NT2/D1 (cell line): ENCODE data around the gene KRTAP8-1.

ENCODE experiments used
- DNase-seq: peaks from one replicate; pipeline ENCODE4 v3.0.0-alpha.2; 2011; ENCODE audit warnings: low read depth, low spot score
- H3K27me3 ChIP-seq: 2 replicates; pipeline ENCODE4 v1.6.0; 2011; ENCODE audit warnings: mild to moderate bottlenecking; ENCODE audit not compliant: insufficient read length, insufficient read depth
- H3K36me3 ChIP-seq: 2 replicates; pipeline ENCODE4 v1.6.1; 2011; ENCODE audit warnings: mild to moderate bottlenecking, low read length, mixed read lengths; ENCODE audit not compliant: insufficient read depth, insufficient read length
- H3K4me1 ChIP-seq: 2 replicates; pipeline ENCODE4 v1.5.1; 2011; ENCODE audit not compliant: insufficient read depth, insufficient read length
- H3K4me3 ChIP-seq: 2 replicates; pipeline ENCODE4 v1.5.1; 2011; ENCODE audit warnings: low read depth; ENCODE audit not compliant: insufficient read length
- H3K9ac ChIP-seq: 2 replicates; pipeline ENCODE4 v1.6.0; 2011; ENCODE audit warnings: low read depth; ENCODE audit not compliant: insufficient read length
- H3K9me3 ChIP-seq: 2 replicates; pipeline ENCODE4 v1.5.1; 2011; ENCODE audit warnings: mild to moderate bottlenecking, low read length; ENCODE audit not compliant: insufficient read depth
- SUZ12 ChIP-seq: IDR thresholded peaks from 2 replicates; pipeline ENCODE4 v1.6.1; 2011; ENCODE audit not compliant: insufficient read length, insufficient read depth; ENCODE audit errors: extremely low read depth
- YY1 ChIP-seq: IDR thresholded peaks from 2 replicates; pipeline ENCODE4 v1.6.1; 2011; ENCODE audit not compliant: insufficient read length, insufficient read depth
- ZNF274 ChIP-seq: IDR thresholded peaks from 2 replicates; pipeline ENCODE4 v1.6.1; 2011; ENCODE audit warnings: mild to moderate bottlenecking, low read depth, low read length

Gene KRTAP8-1, protein sequence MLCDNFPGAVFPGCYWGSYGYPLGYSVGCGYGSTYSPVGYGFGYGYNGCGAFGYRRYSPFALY

GRCh38 chr21:30813174-30813573, at the start of gene KRTAP8-1:
Gene KRTAP8-1, minus strand, starts transcription at chr21:30813274. Its CDS starts 54 bp downstream, at chr21:30813220.
- Histone ChIP-seq H3K4me3 (no peak within 1 kb of the TSS), H3K9me3 (no peaks in the 10 kb centered on the region), H3K4me1 (no peaks in the 10 kb centered on the region)

GRCh38 chr21:30847627-30848500, 34.8 kb upstream of the KRTAP8-1 start:
- Histone ChIP-seq H3K4me1 (no peaks in the 10 kb centered on the region), H3K9me3 (no peaks in the 10 kb centered on the region), H3K27me3 (no peaks in the 10 kb centered on the region), H3K9ac (no peak overlapping the region), H3K4me3 (no peak overlapping the region), H3K36me3 (no peaks in the 10 kb centered on the region)
- TF ChIP-seq SUZ12, result no peak
- no peak for TF ChIP-seq ZNF274
- TF ChIP-seq YY1, result no peak
- no peak for DNase-seq

More at GRCh38 chr21:30813174-30813573, at the start of gene KRTAP8-1:
- H3K9ac ChIP-seq, result no peak within 1 kb of the TSS
- H3K36me3 ChIP-seq, result no peaks in the 10 kb centered on the region
- DNase-seq, result no peak
- TF ChIP-seq SUZ12 (no peak), YY1 (no peak), ZNF274 (no peak)
- H3K27me3 ChIP-seq, result no peaks in the 10 kb centered on the region

DNA sequence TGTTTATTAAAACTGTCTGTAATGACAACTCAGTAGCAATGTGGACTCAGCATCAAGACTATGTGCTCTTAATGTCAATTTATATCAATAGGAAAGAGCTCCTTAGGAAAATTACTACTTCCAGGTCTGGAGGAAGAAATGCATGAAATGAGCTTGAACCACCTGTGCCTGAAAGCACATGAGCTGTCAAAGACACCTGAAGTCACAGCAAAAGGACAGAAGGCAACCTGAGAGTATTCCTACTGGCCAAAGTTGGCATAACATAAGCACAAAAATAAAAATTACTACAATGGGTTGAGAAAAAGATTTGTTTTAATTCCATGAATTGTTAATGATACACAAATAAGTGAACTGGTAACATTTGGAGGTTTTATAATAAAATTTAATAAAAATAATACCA, 29.9 kb upstream of the KRTAP8-1 start:
- DNase-seq, result no peak
- Histone ChIP-seq H3K4me1 (no peaks in the 10 kb centered on the region), H3K9me3 (no peaks in the 10 kb centered on the region), H3K9ac (no peak overlapping the region), H3K36me3 (no peaks in the 10 kb centered on the region), H3K27me3 (no peaks in the 10 kb centered on the region), H3K4me3 (no peak overlapping the region)
- no peak for TF ChIP-seq ZNF274
- no peak for TF ChIP-seq SUZ12
- no peak for TF ChIP-seq YY1

DNA sequence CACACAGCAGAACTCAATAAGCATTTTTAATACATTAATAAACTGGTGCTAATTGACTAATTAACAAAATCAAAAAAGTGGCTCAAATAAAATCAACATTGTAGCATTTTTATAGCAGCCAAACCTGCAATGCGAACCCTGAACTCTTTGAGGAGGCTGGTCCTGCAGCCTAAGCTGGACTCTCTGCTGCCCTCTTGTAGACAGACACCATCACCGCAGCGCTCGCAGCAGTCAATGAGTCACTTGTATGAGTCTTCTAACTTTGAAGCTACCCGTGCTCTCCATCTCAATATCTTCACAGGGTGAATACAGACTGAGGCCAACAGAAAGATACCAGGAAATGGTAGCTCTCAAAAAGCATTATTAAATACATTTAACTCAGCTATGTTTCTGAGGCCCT, 26.2 kb upstream of the KRTAP8-1 start:
- Histone ChIP-seq H3K36me3 (no peaks in the 10 kb centered on the region), H3K9me3 (no peaks in the 10 kb centered on the region), H3K27me3 (no peaks in the 10 kb centered on the region), H3K4me1 (no peaks in the 10 kb centered on the region), H3K9ac (no peak overlapping the region), H3K4me3 (no peak overlapping the region)
- peak; percentile 66 for DNase-seq
- TF ChIP-seq ZNF274 (no peak), SUZ12 (no peak), YY1 (no peak)

DNA sequence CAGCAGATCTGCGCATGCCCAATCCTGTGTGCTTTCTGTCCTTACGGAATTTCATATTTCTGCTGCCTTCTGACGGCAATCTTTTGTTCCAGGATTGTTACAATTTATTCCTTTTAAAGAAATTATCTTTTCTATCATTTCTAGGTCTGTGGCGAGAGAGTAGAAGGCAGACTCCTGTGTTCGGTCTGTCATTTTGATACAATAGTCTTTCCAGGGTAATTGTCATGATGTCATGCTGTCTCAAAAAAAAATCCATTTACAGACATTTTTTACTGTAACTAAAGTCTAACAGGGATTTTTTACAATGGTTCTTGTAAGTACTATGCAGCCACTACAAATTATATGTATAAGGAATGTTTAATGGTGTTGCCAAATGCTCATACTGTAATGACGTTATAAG, 25.5 kb upstream of the KRTAP8-1 start:
- H3K36me3 ChIP-seq, result no peaks in the 10 kb centered on the region
- TF ChIP-seq ZNF274, result no peak
- no peak for TF ChIP-seq YY1
- no peak for TF ChIP-seq SUZ12

DNA sequence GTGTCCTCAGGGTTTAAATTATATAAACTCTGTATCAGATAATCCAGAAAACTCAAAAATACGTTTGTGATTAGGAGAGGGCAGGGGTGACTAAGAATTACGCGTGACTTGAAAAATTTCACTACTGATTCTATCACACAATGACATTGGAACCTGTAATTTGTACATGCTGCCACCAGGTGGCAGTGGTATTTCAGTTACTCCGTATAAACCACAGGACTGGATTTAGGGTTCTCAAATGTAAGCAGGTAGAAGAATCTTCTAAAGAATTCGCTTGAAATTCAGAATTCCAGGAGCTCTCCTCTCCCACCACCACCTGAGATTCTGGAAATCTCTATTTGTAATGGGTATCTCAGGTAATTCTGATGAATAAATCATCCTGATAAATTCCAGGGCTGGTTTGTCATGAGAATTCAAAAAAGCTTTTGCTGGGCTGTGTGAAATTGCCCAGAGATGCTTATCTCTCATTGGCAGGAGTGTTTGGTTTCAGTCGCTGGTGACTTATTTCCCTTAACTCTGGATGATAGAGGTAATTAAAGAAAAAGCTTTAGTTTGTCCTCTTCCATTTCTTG, 18.2 kb upstream of the KRTAP8-1 start:
- no peaks in the 10 kb centered on the region for H3K36me3 ChIP-seq
- H3K9me3 ChIP-seq, result peaks cover 22% of the 10 kb centered on the region
- H3K27me3 ChIP-seq, result no peaks in the 10 kb centered on the region
- no peak overlapping the region for H3K4me3 ChIP-seq
- H3K9ac ChIP-seq, result no peak overlapping the region
- peak; percentile 46 for DNase-seq
- TF ChIP-seq YY1, result no peak
- no peak for TF ChIP-seq SUZ12
- no peak for TF ChIP-seq ZNF274
- H3K4me1 ChIP-seq, result no peaks in the 10 kb centered on the region

More for the DNA sequence above, 25.5 kb upstream of the KRTAP8-1 start:
- Histone ChIP-seq H3K27me3 (no peaks in the 10 kb centered on the region), H3K9ac (no peak overlapping the region), H3K4me3 (no peak overlapping the region), H3K9me3 (no peaks in the 10 kb centered on the region), H3K4me1 (no peaks in the 10 kb centered on the region)
- no peak for DNase-seq

DNA sequence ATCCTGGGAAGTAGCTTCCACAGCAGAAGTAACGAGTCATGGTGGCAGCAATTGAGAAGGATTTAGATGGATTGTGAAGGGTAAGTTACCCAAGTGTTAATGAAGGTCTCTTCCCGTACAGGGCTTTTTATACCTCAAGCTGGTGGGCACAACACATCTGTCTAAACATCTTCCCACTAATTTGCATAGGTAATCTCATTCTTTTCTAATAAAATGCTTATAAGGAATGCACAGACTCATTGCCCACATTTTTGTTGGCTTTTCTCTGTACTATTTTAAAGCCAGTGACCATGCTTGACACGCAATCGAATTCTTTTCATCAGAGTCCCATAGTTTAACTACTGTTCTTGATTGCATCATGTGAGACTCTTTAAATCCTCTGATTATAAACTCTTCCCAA, 16.6 kb upstream of the KRTAP8-1 start, which contains the start of gene KRTAP7-1:
Gene KRTAP7-1, minus strand, starts transcription at position 101 of the 400 bp plus-strand sequence. Its CDS starts 61 bp downstream, at position 40.
- Histone ChIP-seq H3K9me3 (peaks cover 22% of the 10 kb centered on the region), H3K27me3 (no peaks in the 10 kb centered on the region), H3K36me3 (no peaks in the 10 kb centered on the region), H3K4me3 (no peak within 1 kb of the TSS), H3K4me1 (no peaks in the 10 kb centered on the region), H3K9ac (no peak within 1 kb of the TSS)
- TF ChIP-seq ZNF274 (no peak), SUZ12 (no peak), YY1 (no peak)
- no peak for DNase-seq
